Kidney (tissue), 14 donors: Measurements from ENCODE around the gene TBC1D1. TPM values are rescaled to one million over a fixed set of nuclear protein-coding genes. Genes with fewer than 3 reads are reported as not detected.

Source experiments
- DNase-seq, 5 donors: peaks; one replicate each; pipeline ENCODE4 v3.0.0-alpha.2; 2013 to 2020
- FAIRE-seq: peaks from 2 replicates; lab custom pipeline; 2012; peaks lifted over from hg19 to GRCh38; lab: Jason Lieb, UNC
- H3K27ac ChIP-seq, 2 donors: one replicate each; pipeline ENCODE4 v1.7.0; 2013; ENCODE audit warnings: low read depth in 2 of 2, low read length in 2 of 2, inconsistent platforms in 1 of 2
- H3K27me3 ChIP-seq: one replicate; pipeline ENCODE4 v1.7.1; 2013; ENCODE audit warnings: low read length, inconsistent platforms; ENCODE audit not compliant: control insufficient read depth, insufficient read depth
- H3K36me3 ChIP-seq, 3 donors: one replicate each; pipeline versions ENCODE4 v1.7.0 to v1.7.1; 2013; ENCODE audit warnings: low read length in 3 of 3, control low read depth in 1 of 3, inconsistent platforms in 1 of 3; ENCODE audit not compliant: insufficient read depth in 3 of 3, control insufficient read depth in 2 of 3
- H3K4me1 ChIP-seq, 3 donors: one replicate each; pipeline versions ENCODE4 v1.7.0 to v1.7.1; 2013; ENCODE audit warnings: low read length in 3 of 3, inconsistent platforms in 1 of 3, low read depth in 1 of 3; ENCODE audit not compliant: control insufficient read depth in 2 of 3, insufficient read depth in 2 of 3
- H3K4me3 ChIP-seq, 3 donors: one replicate each; pipeline versions ENCODE4 v1.7.0 to v1.8.1; 2013; ENCODE audit warnings: low read length in 3 of 3, control low read depth in 1 of 3, inconsistent platforms in 1 of 3
- H3K9ac ChIP-seq, 3 donors: one replicate each; pipeline versions ENCODE4 v1.7.0 to v1.7.1; 2013; ENCODE audit warnings: low read length in 3 of 3, control low read depth in 1 of 3, inconsistent platforms in 1 of 3
- H3K9me3 ChIP-seq, 3 donors: one replicate each; pipeline versions ENCODE4 v1.7.0 to v1.7.1; 2013; ENCODE audit warnings: low read length in 3 of 3, control low read depth in 1 of 3, inconsistent platforms in 1 of 3; ENCODE audit not compliant: control insufficient read depth in 2 of 3, insufficient read depth in 1 of 3
- intact Hi-C: fragments of 100-400 bp; cut with DNase I; formaldehyde crosslinking; loops from one replicate; pipeline ENCODE4 v1.11.1; 2022
- polyA plus RNA-seq: library from polyadenylated mRNA; stranded (reverse); fragments of 350-450 nt; fragmentation: Illumina TruSeq; extraction: RNeasy Lipid Tissue Mini Kit (QIAGEN cat#74804); gene quantifications from one replicate; pipeline ENCODE4 v1.2.3, GENCODE V29; 2014; ENCODE audit warnings: low read depth, low replicate concordance; ENCODE audit not compliant: insufficient read depth
- total RNA-seq: library from RNA; stranded (reverse); fragmentation: NEBNext Ultra II Directional; extraction: Animal tissue kit (Norgen Biotek cat#: 25700); gene quantifications from one replicate; pipeline ENCODE4 v1.2.1, GENCODE V29; 2021
- TF ChIP-seq, protein P1 (sequence below): IDR thresholded peaks from 3 replicates; pipeline ENCODE4 v1.5.1; 2012; ENCODE audit warnings: mild to moderate bottlenecking, moderate library complexity, borderline replicate concordance; ENCODE audit not compliant: insufficient read depth; ENCODE audit errors: extremely low read depth
- donor health status: control.
- donor health status: control.
- donor health status: control.
- donor health status: control.
- donor health status: control.
- donor health status: DM: yes; HTN: yes; CAD: no.
- donor health status: Normal renal cell carcinoma (clear cell type).

The TBC1D1 gene
- total and polyA plus RNA-seq, 2 donors from 2014 or later = 170 to 182 TPM

DNA sequence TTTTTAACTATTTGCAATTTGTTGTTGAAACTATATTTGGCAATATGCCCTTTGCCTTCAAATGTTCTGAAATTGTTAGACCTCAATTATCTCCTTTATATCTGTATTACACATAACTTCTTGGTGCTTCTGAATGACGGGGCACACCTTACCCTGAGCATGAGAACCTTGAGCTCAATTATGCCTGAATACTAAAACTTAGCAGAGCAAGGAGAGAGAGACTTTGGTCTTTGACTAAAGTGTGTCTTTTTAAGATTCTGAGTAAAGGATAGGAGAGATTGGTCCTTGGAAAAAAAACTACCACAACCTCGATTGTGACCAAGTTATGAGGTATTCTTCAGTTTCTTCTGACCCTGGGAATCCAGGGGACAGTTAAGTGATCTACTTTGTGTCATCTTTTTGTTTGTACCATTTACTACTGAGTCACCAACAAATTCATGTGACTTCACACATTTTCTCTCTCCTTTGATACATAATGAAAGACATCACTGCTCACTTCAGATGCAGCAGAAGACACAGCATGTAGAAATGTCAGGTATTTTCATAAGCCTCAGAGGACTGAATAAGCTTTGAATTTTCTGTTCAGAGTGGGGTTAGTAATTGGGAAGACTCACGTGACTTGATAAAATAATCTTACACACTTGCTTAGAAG lies 120.8 kb downstream of the TBC1D1 start:
- peak; percentile 8 for FAIRE-seq
- intact Hi-C loops = no loop called here
- H3K27ac ChIP-seq = peak overlapping the region; percentile 61 to 68
- H3K36me3 ChIP-seq = peaks cover 0 to 7% (median 4%) of the 10 kb centered on the region in 3 donors
- H3K9ac ChIP-seq = no peak overlapping the region
- no peaks in the 10 kb centered on the region for H3K9me3 ChIP-seq
- H3K4me1 ChIP-seq = peaks cover 6 to 46% (median 37%) of the 10 kb centered on the region in 3 donors
- DNase-seq = peak in 2 of 5 donors; percentile 51 to 60
- H3K4me3 ChIP-seq = no peak overlapping the region
- no peaks in the 10 kb centered on the region for H3K27me3 ChIP-seq
- TF ChIP-seq, protein P1, sequence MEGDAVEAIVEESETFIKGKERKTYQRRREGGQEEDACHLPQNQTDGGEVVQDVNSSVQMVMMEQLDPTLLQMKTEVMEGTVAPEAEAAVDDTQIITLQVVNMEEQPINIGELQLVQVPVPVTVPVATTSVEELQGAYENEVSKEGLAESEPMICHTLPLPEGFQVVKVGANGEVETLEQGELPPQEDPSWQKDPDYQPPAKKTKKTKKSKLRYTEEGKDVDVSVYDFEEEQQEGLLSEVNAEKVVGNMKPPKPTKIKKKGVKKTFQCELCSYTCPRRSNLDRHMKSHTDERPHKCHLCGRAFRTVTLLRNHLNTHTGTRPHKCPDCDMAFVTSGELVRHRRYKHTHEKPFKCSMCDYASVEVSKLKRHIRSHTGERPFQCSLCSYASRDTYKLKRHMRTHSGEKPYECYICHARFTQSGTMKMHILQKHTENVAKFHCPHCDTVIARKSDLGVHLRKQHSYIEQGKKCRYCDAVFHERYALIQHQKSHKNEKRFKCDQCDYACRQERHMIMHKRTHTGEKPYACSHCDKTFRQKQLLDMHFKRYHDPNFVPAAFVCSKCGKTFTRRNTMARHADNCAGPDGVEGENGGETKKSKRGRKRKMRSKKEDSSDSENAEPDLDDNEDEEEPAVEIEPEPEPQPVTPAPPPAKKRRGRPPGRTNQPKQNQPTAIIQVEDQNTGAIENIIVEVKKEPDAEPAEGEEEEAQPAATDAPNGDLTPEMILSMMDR = no peak

DNA sequence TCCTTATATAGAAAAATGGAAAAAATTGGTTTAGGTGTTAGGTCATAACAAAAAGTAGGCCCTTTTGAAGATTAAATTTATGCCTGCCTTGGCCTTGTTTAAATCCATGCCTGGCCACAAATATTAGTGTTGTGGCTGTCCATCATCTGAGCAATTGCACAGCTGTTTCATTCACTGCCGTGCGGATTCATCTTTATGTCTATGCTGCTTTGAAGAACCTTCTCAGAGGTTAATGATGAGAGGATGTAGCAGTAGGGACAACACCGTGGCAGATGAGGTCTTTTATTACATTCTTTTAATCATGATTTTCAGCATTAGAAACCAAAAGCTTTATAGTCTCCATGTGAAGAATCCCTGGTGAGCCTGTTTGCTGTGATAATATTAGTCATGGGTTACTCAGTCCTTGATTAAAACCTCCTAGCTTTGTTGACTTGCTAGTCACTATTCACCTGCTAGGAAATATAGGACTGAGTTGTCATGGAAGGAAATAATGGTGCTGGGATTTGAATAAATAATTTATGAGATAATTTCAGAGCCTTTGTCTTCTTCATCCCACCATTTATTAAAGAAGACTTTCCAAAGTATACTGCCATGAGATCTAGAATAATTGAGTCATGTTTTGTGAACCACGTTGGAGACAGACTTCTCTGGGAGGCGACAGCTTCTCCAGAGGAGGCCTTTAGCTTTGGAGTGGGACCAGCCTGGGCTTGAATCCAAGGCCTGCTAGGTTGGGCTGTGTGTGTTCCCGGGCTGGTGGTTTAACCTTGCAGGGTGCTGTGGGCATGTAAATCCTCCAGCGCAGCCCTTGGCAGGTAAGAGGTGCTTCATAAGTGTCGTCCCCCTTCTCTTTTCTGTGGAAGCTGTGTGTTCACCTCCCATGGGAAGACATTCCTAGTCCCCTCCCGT lies 122.8 kb downstream of the TBC1D1 start:
- H3K4me3 ChIP-seq = no peak overlapping the region
- DNase-seq (no peak), FAIRE-seq (no peak)
- H3K36me3 ChIP-seq = peaks cover 0 to 9% (median 4%) of the 10 kb centered on the region in 3 donors
- peak overlapping the region; percentile 8 to 40 for H3K27ac ChIP-seq
- TF ChIP-seq, protein P1 = no peak
- no peaks in the 10 kb centered on the region for H3K9me3 ChIP-seq
- intact Hi-C loops = no loop called here
- H3K27me3 ChIP-seq = no peaks in the 10 kb centered on the region
- H3K9ac ChIP-seq = no peak overlapping the region
- H3K4me1 ChIP-seq = peaks cover 1 to 34% (median 27%) of the 10 kb centered on the region in 3 donors

DNA sequence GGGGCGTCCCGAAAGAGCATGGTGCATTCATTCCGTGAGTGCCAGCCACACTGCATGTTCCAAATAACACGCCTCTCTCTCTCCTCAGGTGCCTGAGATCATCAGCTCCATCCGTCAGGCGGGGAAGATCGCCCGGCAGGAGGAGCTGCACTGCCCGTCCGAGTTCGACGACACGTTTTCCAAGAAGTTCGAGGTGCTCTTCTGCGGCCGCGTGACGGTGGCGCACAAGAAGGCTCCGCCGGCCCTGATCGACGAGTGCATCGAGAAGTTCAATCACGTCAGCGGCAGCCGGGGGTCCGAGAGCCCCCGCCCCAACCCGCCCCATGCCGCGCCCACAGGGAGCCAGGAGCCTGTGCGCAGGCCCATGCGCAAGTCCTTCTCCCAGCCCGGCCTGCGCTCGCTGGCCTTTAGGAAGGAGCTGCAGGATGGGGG lies 123.6 kb downstream of the TBC1D1 start:
- no peak for FAIRE-seq
- H3K36me3 ChIP-seq = peaks cover 0 to 9% (median 4%) of the 10 kb centered on the region in 3 donors
- H3K27me3 ChIP-seq = no peaks in the 10 kb centered on the region
- no peak overlapping the region for H3K27ac ChIP-seq
- no peaks in the 10 kb centered on the region for H3K9me3 ChIP-seq
- TF ChIP-seq, protein P1 = no peak
- no peak overlapping the region for H3K9ac ChIP-seq
- intact Hi-C loops = no loop called here
- DNase-seq = peak in 1 of 5 donors; percentile 78
- H3K4me1 ChIP-seq = peaks cover 0 to 27% (median 25%) of the 10 kb centered on the region in 3 donors
- no peak overlapping the region for H3K4me3 ChIP-seq
